ENCODE measurements around the gene SPRR2B. TPM values are rescaled to one million over a fixed set of nuclear protein-coding genes. Genes with fewer than 3 reads are reported as not detected.
"Not testable (repeated sequence)": the region's sequence is repeated elsewhere in the genome, so short reads cannot be mapped to it uniquely, and the experiment has no call there.

SPRR2B gene

GRCh38 chr1:153032073-153032472 lies 39.3 kb downstream of the SPRR2B start:
- H3K9me3 ChIP-seq (replicated peaks; ENCODE audit: low read length): no peaks in the 10 kb centered on the region
- no peak overlapping the region for H3K4me3 ChIP-seq (ENCODE audit: low read length)
- H3K36me3 ChIP-seq (ENCODE audit: insufficient read depth, low read length): no peaks in the 10 kb centered on the region
- H3K4me1 ChIP-seq (ENCODE audit: control insufficient read depth, insufficient read depth, low read length): peaks cover 2% of the 10 kb centered on the region
- H3K4me2 ChIP-seq (ENCODE audit: low read length): no peak overlapping the region
- H3K9ac ChIP-seq (ENCODE audit: low read depth, low read length): no peak overlapping the region
- no peaks in the 10 kb centered on the region for H3K27me3 ChIP-seq (ENCODE audit: control insufficient read depth, insufficient read depth, low read length)

- H3K27me3 ChIP-seq (ENCODE audit: control insufficient read depth, insufficient read depth, low read length): no peaks in the 10 kb centered on the region
- H3K4me3 ChIP-seq (ENCODE audit: low read length): no peak within 1 kb of the TSS
- H3K9me3 ChIP-seq (replicated peaks; ENCODE audit: low read length): no peaks in the 10 kb centered on the region
- H3K4me1 ChIP-seq (ENCODE audit: control insufficient read depth, insufficient read depth, low read length): peaks cover 2% of the 10 kb centered on the region
- H3K9ac ChIP-seq (ENCODE audit: low read depth, low read length): no peak within 1 kb of the TSS
- H3K36me3 ChIP-seq (ENCODE audit: insufficient read depth, low read length): no peaks in the 10 kb centered on the region
- H3K4me2 ChIP-seq (ENCODE audit: low read length): no peak within 1 kb of the TSS
Observed at GRCh38 chr1:153030895-153031294, 40.5 kb downstream of the SPRR2B start, which contains the start of gene SPRR1B. Gene SPRR1B, plus strand, starts transcription at chr1:153031203. Its CDS starts 1,143 bp downstream, at chr1:153032346.

- Histone ChIP-seq H3K4me3 (ENCODE audit: low read length) (no peak overlapping the region), H3K36me3 (ENCODE audit: insufficient read depth, low read length) (no peaks in the 10 kb centered on the region), H3K4me2 (ENCODE audit: low read length) (no peak overlapping the region), H3K4me1 (ENCODE audit: control insufficient read depth, insufficient read depth, low read length) (peaks cover 2% of the 10 kb centered on the region), H3K27me3 (ENCODE audit: control insufficient read depth, insufficient read depth, low read length) (peaks cover 2% of the 10 kb centered on the region), H3K9ac (ENCODE audit: low read depth, low read length) (no peak overlapping the region), H3K9me3 (replicated peaks; ENCODE audit: low read length) (no peaks in the 10 kb centered on the region)
Observed at GRCh38 chr1:153028766-153029165, 42.6 kb downstream of the SPRR2B start.

DNA sequence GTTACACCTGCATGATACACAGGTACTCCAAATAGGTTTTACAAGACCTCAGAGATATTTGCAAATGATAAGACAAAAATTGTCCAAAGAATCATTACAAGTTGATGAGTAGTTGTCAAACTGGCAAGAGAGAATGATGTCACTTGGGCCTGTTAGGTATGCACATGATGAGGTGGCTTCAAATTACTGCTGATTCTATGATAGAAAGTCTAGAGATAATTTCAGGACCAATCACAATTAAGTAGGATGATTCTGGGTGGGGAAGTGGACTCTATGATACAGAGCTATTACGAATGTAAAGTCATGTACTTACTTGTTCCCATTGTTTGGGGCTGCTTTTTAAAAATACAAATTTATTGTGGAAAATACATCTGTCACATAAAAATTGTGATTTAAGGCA lies 45.6 kb downstream of the SPRR2B start:
- H3K36me3 ChIP-seq (ENCODE audit: insufficient read depth, low read length): no peaks in the 10 kb centered on the region
- no peak overlapping the region for H3K4me2 ChIP-seq (ENCODE audit: low read length)
- H3K9ac ChIP-seq (ENCODE audit: low read depth, low read length): no peak overlapping the region
- H3K9me3 ChIP-seq (replicated peaks; ENCODE audit: low read length): no peaks in the 10 kb centered on the region
- no peaks in the 10 kb centered on the region for H3K4me1 ChIP-seq (ENCODE audit: control insufficient read depth, insufficient read depth, low read length)
- H3K4me3 ChIP-seq (ENCODE audit: low read length): no peak overlapping the region
- H3K27me3 ChIP-seq (ENCODE audit: control insufficient read depth, insufficient read depth, low read length): peaks cover 4% of the 10 kb centered on the region

DNA sequence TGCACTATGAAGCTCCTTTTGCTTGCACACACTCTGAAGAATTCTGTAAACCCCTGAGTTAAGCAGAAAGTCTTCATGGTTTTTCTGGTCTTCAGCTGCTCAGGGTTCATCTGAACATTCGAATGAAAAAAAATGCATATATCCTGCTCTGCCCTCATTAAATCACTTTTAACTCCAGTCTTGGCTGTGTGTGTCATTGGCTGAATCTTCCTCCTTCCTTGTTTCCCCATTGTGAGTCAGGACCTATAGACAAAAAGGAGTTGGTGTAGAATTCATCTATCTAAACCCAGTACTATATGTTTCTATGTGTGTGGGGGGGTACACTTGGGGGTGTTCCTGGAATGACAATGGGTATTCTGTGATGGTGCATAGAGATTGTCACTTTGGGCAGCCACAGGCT lies 47.0 kb downstream of the SPRR2B start:
- Histone ChIP-seq H3K36me3 (ENCODE audit: insufficient read depth, low read length) (no peaks in the 10 kb centered on the region), H3K4me3 (ENCODE audit: low read length) (no peak overlapping the region), H3K27me3 (ENCODE audit: control insufficient read depth, insufficient read depth, low read length) (peaks cover 4% of the 10 kb centered on the region), H3K9me3 (replicated peaks; ENCODE audit: low read length) (no peaks in the 10 kb centered on the region), H3K4me2 (ENCODE audit: low read length) (no peak overlapping the region), H3K4me1 (ENCODE audit: control insufficient read depth, insufficient read depth, low read length) (no peaks in the 10 kb centered on the region), H3K9ac (ENCODE audit: low read depth, low read length) (no peak overlapping the region)

DNA sequence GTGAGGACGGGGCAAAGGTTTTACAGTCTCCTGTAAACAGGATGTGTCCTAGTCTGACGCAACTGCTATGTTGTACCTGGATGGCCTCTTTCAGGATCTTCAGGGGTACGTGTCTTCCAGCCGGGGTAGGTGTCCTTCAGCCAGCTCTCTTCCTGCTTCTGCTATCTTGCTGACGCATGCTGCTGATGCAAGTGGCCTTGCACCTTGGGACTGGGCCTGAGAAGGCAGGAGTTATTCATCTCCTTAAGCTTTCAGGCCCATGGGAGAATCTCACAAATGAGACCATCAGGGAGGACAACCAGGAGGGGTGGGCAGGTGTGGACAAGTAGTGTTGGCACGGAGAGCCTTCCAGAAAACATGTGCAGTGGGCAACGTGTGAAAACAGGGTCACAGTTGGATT lies 48.3 kb downstream of the SPRR2B start:
- Histone ChIP-seq H3K4me2 (ENCODE audit: low read length) (no peak overlapping the region), H3K9me3 (replicated peaks; ENCODE audit: low read length) (no peaks in the 10 kb centered on the region), H3K4me1 (ENCODE audit: control insufficient read depth, insufficient read depth, low read length) (no peaks in the 10 kb centered on the region), H3K9ac (ENCODE audit: low read depth, low read length) (no peak overlapping the region), H3K27me3 (ENCODE audit: control insufficient read depth, insufficient read depth, low read length) (peaks cover 4% of the 10 kb centered on the region), H3K36me3 (ENCODE audit: insufficient read depth, low read length) (no peaks in the 10 kb centered on the region), H3K4me3 (ENCODE audit: low read length) (no peak overlapping the region)

DNA sequence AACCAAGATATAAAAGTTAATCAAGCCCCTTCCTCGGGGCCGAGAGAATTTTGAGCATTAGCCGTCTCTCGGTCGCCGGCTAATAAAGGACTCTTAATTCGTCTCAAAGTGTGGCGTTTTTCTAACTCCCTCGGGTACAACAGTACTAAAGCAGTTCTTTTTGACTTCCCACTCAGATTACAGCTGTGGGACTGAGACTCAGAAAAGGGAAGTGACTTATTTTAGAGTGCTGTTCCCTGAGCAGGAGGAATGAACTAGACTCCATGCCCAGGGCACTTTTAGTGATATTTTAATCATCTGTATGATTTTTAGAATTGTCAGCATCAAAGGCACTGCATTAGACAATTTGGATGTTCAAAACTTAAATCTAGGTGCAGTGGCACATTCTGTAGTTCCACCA lies 49.1 kb downstream of the SPRR2B start:
- H3K36me3 ChIP-seq (ENCODE audit: insufficient read depth, low read length); H3K9me3 ChIP-seq (replicated peaks; ENCODE audit: low read length); H3K27me3 ChIP-seq (ENCODE audit: control insufficient read depth, insufficient read depth, low read length); H3K9ac ChIP-seq (ENCODE audit: low read depth, low read length); H3K4me1 ChIP-seq (ENCODE audit: control insufficient read depth, insufficient read depth, low read length); H3K4me3 ChIP-seq (ENCODE audit: low read length); H3K4me2 ChIP-seq (ENCODE audit: low read length): not testable (repeated sequence)

DNA sequence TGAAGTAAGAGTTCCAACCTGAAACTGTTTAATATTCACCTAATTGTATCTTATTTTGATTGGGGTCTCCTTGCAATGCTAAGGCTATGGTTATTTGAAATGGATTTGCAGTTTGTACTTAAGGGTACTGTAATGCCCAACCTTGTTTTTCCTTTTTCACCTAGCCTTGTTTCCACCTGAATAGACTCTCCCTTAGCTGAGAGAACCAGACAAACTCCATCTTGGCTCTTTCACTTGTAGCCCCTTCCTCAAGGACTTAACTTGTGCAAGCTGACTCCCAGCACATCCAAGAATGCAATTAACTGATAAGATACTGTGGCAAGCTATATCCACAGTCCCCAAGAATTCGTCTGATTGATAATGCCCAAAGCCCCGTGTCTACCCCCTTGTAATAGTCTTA lies 49.6 kb downstream of the SPRR2B start:
- H3K9ac ChIP-seq (ENCODE audit: low read depth, low read length); H3K4me3 ChIP-seq (ENCODE audit: low read length); H3K4me2 ChIP-seq (ENCODE audit: low read length); H3K9me3 ChIP-seq (replicated peaks; ENCODE audit: low read length); H3K4me1 ChIP-seq (ENCODE audit: control insufficient read depth, insufficient read depth, low read length); H3K36me3 ChIP-seq (ENCODE audit: insufficient read depth, low read length); H3K27me3 ChIP-seq (ENCODE audit: control insufficient read depth, insufficient read depth, low read length): not testable (repeated sequence)

Small RNA genes lying within 50 kb of the gene (small RNA-seq; reads per million reads assigned to genes)
- not detected for gene AL356867.1
